Type B pancreatic cell (in vitro differentiated cells): ENCODE results near the gene PLEKHG4B. TPM values are rescaled to one million over a fixed set of nuclear protein-coding genes. Genes with fewer than 3 reads are reported as not detected.

ENCODE experiments used
- DNase-seq: peaks from one replicate; pipeline ENCODE4 v3.0.0; 2021; ENCODE audit warnings: mixed read lengths; ENCODE audit not compliant: unreplicated experiment; ENCODE audit errors: extremely low spot score
- H3K27ac Mint-ChIP-seq: 2 replicates; pipeline ENCODE4 v1.8.0; 2021; ENCODE audit warnings: mild to moderate bottlenecking, mixed read lengths
- H3K27me3 Mint-ChIP-seq: 2 replicates; pipeline ENCODE4 v1.8.0; 2021; ENCODE audit warnings: mixed read lengths
- H3K36me3 Mint-ChIP-seq: 2 replicates; pipeline ENCODE4 v1.8.0; 2021; ENCODE audit warnings: mixed read lengths
- H3K4me1 Mint-ChIP-seq: one replicate; pipeline ENCODE4 v1.8.0; 2021; ENCODE audit warnings: mixed read lengths; ENCODE audit not compliant: unreplicated experiment
- H3K4me3 Mint-ChIP-seq: 2 replicates; pipeline ENCODE4 v1.8.0; 2021; ENCODE audit warnings: mild to moderate bottlenecking, mixed read lengths
- H3K9me3 Mint-ChIP-seq: 2 replicates; pipeline ENCODE4 v1.8.0; 2021; ENCODE audit warnings: mixed read lengths
- CTCF ChIP-seq: fragments of 200-600 bp; sonication (generic); conservative IDR thresholded peaks from 2 replicates; pipeline ENCODE4 v1.5.0; 2021; ENCODE audit warnings: antibody characterized with exemption, mild to moderate bottlenecking
- total RNA-seq: library from RNA; stranded (reverse); gene quantifications from 2 replicates; pipeline ENCODE4 v1.2.1, GENCODE V29; 2021; ENCODE audit warnings: low replicate concordance

The PLEKHG4B gene
- total RNA-seq, 1 donor from 2014 or later = 32.8 TPM

- no peak overlapping the region for H3K27ac Mint-ChIP-seq
- no peak for TF ChIP-seq CTCF
- no peaks in the 10 kb centered on the region for H3K27me3 Mint-ChIP-seq
- H3K4me3 Mint-ChIP-seq = no peak overlapping the region
- H3K36me3 Mint-ChIP-seq = peaks cover 8% of the 10 kb centered on the region
- H3K9me3 Mint-ChIP-seq = no peaks in the 10 kb centered on the region
- no peak for DNase-seq
- H3K4me1 Mint-ChIP-seq = peaks cover 6% of the 10 kb centered on the region
These were observed 47.0 kb downstream of the PLEKHG4B start for GRCh38 chr5:138936-139335.

DNA sequence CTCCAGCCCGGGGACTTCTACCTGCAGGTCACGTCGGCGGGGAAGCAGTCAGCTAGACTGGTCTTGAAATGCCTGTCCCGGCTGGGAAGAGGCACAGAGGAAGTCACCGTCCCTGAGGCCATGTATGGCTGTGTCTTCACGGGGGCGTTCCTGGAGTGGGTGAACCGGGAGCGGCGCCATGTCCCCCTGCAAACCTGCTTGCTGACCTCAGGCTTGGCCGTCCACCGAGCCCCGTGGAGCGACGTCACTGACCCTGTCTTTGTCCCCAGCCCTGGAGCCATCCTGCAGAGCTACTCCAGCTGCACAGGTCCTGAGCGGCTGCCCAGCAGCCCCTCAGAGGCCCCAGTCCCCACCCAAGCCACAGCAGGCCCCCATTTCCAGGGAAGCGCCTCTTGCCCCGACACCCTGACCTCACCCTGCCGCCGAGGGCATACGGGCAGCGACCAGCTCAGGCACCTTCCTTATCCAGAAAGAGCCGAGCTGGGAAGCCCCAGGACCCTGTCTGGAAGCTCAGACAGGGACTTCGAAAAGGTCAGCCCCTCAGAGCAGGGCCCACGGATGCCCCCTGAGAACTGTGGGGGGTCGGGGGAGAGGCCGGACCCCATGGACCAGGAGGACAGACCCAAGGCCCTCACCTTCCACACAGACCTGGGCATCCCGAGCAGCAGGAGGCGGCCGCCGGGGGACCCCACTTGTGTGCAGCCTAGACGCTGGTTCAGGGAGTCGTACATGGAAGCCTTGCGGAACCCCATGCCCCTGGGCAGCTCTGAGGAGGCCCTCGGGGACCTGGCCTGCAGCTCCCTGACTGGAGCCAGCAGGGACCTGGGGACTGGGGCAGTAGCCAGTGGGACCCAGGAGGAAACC lies 47.8 kb downstream of the PLEKHG4B start:
- Mint-ChIP-seq H3K36me3 (peaks cover 12% of the 10 kb centered on the region), H3K9me3 (no peaks in the 10 kb centered on the region), H3K4me3 (no peak overlapping the region), H3K27me3 (no peaks in the 10 kb centered on the region), H3K4me1 (peaks cover 6% of the 10 kb centered on the region), H3K27ac (no peak overlapping the region)
- TF ChIP-seq CTCF = no peak
- DNase-seq = no peak

- peaks cover 12% of the 10 kb centered on the region for H3K36me3 Mint-ChIP-seq
These were observed 48.5 kb downstream of the PLEKHG4B start for GRCh38 chr5:140443-140829.

GRCh38 chr5:141211-141610 lies 49.2 kb downstream of the PLEKHG4B start:
- TF ChIP-seq CTCF = no peak

More at GRCh38 chr5:140443-140829, 48.5 kb downstream of the PLEKHG4B start:
- no peaks in the 10 kb centered on the region for H3K27me3 Mint-ChIP-seq
- no peaks in the 10 kb centered on the region for H3K9me3 Mint-ChIP-seq
- no peak for DNase-seq
- H3K4me1 Mint-ChIP-seq = peaks cover 6% of the 10 kb centered on the region
- H3K4me3 Mint-ChIP-seq = no peak overlapping the region
- TF ChIP-seq CTCF = no peak
- no peak overlapping the region for H3K27ac Mint-ChIP-seq

GRCh38 chr5:141761-142160 lies 49.8 kb downstream of the PLEKHG4B start:
- peak overlapping the region; percentile 29 for H3K27ac Mint-ChIP-seq
- no peak overlapping the region for H3K4me3 Mint-ChIP-seq
- DNase-seq = no peak
- H3K4me1 Mint-ChIP-seq = peaks cover 6% of the 10 kb centered on the region
- no peaks in the 10 kb centered on the region for H3K27me3 Mint-ChIP-seq
- no peaks in the 10 kb centered on the region for H3K9me3 Mint-ChIP-seq
- peaks cover 13% of the 10 kb centered on the region for H3K36me3 Mint-ChIP-seq
- TF ChIP-seq CTCF = no peak

More at GRCh38 chr5:141211-141610, 49.2 kb downstream of the PLEKHG4B start:
- Mint-ChIP-seq H3K36me3 (peaks cover 12% of the 10 kb centered on the region), H3K9me3 (no peaks in the 10 kb centered on the region), H3K4me1 (peaks cover 6% of the 10 kb centered on the region), H3K27ac (no peak overlapping the region), H3K27me3 (no peaks in the 10 kb centered on the region), H3K4me3 (no peak overlapping the region)
- no peak for DNase-seq
